Duodenal mucosa (tissue), 2 donors: ENCODE results near the gene MAD1L1.

ENCODE experiments used
- H3K27ac ChIP-seq: one replicate; pipeline ENCODE4 v1.7.0; 2013; ENCODE audit warnings: low read depth, low read length
- H3K27me3 ChIP-seq, 2 donors: one replicate each; pipeline ENCODE4 v1.7.0; 2013; ENCODE audit warnings: low read length in 2 of 2, control low read depth in 1 of 2; ENCODE audit not compliant: insufficient read depth in 2 of 2, control insufficient read depth in 1 of 2
- H3K36me3 ChIP-seq, 2 donors: one replicate each; pipeline ENCODE4 v1.7.0; 2013; ENCODE audit warnings: low read length in 2 of 2, control low read depth in 1 of 2; ENCODE audit not compliant: insufficient read depth in 2 of 2, control insufficient read depth in 1 of 2
- H3K4me1 ChIP-seq, 2 donors: one replicate each; pipeline ENCODE4 v1.7.0; 2013; ENCODE audit warnings: low read length in 2 of 2, control low read depth in 1 of 2; ENCODE audit not compliant: insufficient read depth in 2 of 2, control insufficient read depth in 1 of 2
- H3K4me3 ChIP-seq, 2 donors: one replicate each; pipeline ENCODE4 v1.7.0; 2013; ENCODE audit warnings: low read length in 2 of 2, low read depth in 1 of 2
- H3K9ac ChIP-seq, 2 donors: one replicate each; pipeline ENCODE4 v1.7.0; 2013; ENCODE audit warnings: low read length in 2 of 2, low read depth in 1 of 2
- H3K9me3 ChIP-seq, 2 donors: one replicate each; pipeline ENCODE4 v1.7.0; 2013; ENCODE audit warnings: low read length in 2 of 2, control low read depth in 1 of 2; ENCODE audit not compliant: control insufficient read depth in 1 of 2

MAD1L1 gene

GRCh38 chr7:2251841-2252771, 19.4 kb upstream of the MAD1L1 start:
- Histone ChIP-seq H3K9me3 (no peaks in the 10 kb centered on the region), H3K4me3 (no peak overlapping the region), H3K9ac (no peak overlapping the region), H3K4me1 (peaks cover 8 to 14% of the 10 kb centered on the region in 2 donors), H3K27ac (no peak overlapping the region), H3K36me3 (peaks cover 13 to 30% of the 10 kb centered on the region in 2 donors), H3K27me3 (no peaks in the 10 kb centered on the region)

- H3K27me3 ChIP-seq, result no peaks in the 10 kb centered on the region
- H3K9ac ChIP-seq, result no peak overlapping the region
- H3K4me1 ChIP-seq, result peaks cover 8 to 15% of the 10 kb centered on the region in 2 donors
- no peak overlapping the region for H3K4me3 ChIP-seq
- no peaks in the 10 kb centered on the region for H3K9me3 ChIP-seq
- H3K27ac ChIP-seq, result no peak overlapping the region
- H3K36me3 ChIP-seq, result peaks cover 13 to 25% of the 10 kb centered on the region in 2 donors
These were observed 18.6 kb upstream of the MAD1L1 start for GRCh38 chr7:2251381-2251780.

GRCh38 chr7:2249744-2250323, 17.1 kb upstream of the MAD1L1 start:
- Histone ChIP-seq H3K9ac (no peak overlapping the region), H3K4me3 (no peak overlapping the region), H3K27me3 (no peaks in the 10 kb centered on the region), H3K4me1 (peaks cover 8 to 19% of the 10 kb centered on the region in 2 donors), H3K36me3 (peaks cover 6 to 17% of the 10 kb centered on the region in 2 donors), H3K9me3 (no peaks in the 10 kb centered on the region), H3K27ac (no peak overlapping the region)

- no peaks in the 10 kb centered on the region for H3K9me3 ChIP-seq
- peaks cover 5 to 10% of the 10 kb centered on the region in 2 donors for H3K36me3 ChIP-seq
- no peak overlapping the region for H3K27ac ChIP-seq
- peaks cover 8 to 19% of the 10 kb centered on the region in 2 donors for H3K4me1 ChIP-seq
- H3K4me3 ChIP-seq, result no peak overlapping the region
- no peak overlapping the region for H3K9ac ChIP-seq
- H3K27me3 ChIP-seq, result no peaks in the 10 kb centered on the region
These were observed 16.4 kb upstream of the MAD1L1 start for GRCh38 chr7:2248984-2249694.

GRCh38 chr7:2247141-2247995, 14.6 kb upstream of the MAD1L1 start:
- Histone ChIP-seq H3K4me3 (no peak overlapping the region), H3K27me3 (no peaks in the 10 kb centered on the region), H3K9me3 (no peaks in the 10 kb centered on the region), H3K36me3 (peaks cover 0 to 5% of the 10 kb centered on the region in 2 donors), H3K27ac (no peak overlapping the region), H3K9ac (no peak overlapping the region), H3K4me1 (peaks cover 14 to 27% of the 10 kb centered on the region in 2 donors)

GRCh38 chr7:2245883-2246675, 13.3 kb upstream of the MAD1L1 start:
- Histone ChIP-seq H3K9ac (no peak overlapping the region), H3K9me3 (no peaks in the 10 kb centered on the region), H3K27me3 (no peaks in the 10 kb centered on the region), H3K4me1 (peaks cover 14 to 31% of the 10 kb centered on the region in 2 donors), H3K27ac (no peak overlapping the region), H3K4me3 (no peak overlapping the region), H3K36me3 (no peaks in the 10 kb centered on the region)

- no peak overlapping the region for H3K9ac ChIP-seq
- H3K9me3 ChIP-seq, result no peaks in the 10 kb centered on the region
- H3K27ac ChIP-seq, result no peak overlapping the region
- no peak overlapping the region for H3K4me3 ChIP-seq
- H3K27me3 ChIP-seq, result no peaks in the 10 kb centered on the region
- peaks cover 11 to 34% of the 10 kb centered on the region in 2 donors for H3K4me1 ChIP-seq
- peaks cover 0 to 4% of the 10 kb centered on the region in 2 donors for H3K36me3 ChIP-seq
These were observed 11.8 kb upstream of the MAD1L1 start for GRCh38 chr7:2244404-2244995.

GRCh38 chr7:2243458-2243857, 10.7 kb upstream of the MAD1L1 start:
- H3K27ac ChIP-seq, result no peak overlapping the region
- no peak overlapping the region for H3K9ac ChIP-seq
- H3K9me3 ChIP-seq, result no peaks in the 10 kb centered on the region
- peak overlapping the region in 1 of 2 donors; percentile 88 for H3K4me3 ChIP-seq
- peaks cover 0 to 12% of the 10 kb centered on the region in 2 donors for H3K36me3 ChIP-seq
- peaks cover 7 to 24% of the 10 kb centered on the region in 2 donors for H3K4me1 ChIP-seq
- H3K27me3 ChIP-seq, result no peaks in the 10 kb centered on the region
